Type B pancreatic cell (in vitro differentiated cells): ENCODE measurements around the gene CDH12. TPM values are rescaled to one million over a fixed set of nuclear protein-coding genes. Genes with fewer than 3 reads are reported as not detected.

Experiments
- DNase-seq: peaks from one replicate; pipeline ENCODE4 v3.0.0; 2021; ENCODE audit warnings: mixed read lengths; ENCODE audit not compliant: unreplicated experiment; ENCODE audit errors: extremely low spot score
- H3K27ac Mint-ChIP-seq: 2 replicates; pipeline ENCODE4 v1.8.0; 2021; ENCODE audit warnings: mild to moderate bottlenecking, mixed read lengths
- H3K27me3 Mint-ChIP-seq: 2 replicates; pipeline ENCODE4 v1.8.0; 2021; ENCODE audit warnings: mixed read lengths
- H3K36me3 Mint-ChIP-seq: 2 replicates; pipeline ENCODE4 v1.8.0; 2021; ENCODE audit warnings: mixed read lengths
- H3K4me1 Mint-ChIP-seq: one replicate; pipeline ENCODE4 v1.8.0; 2021; ENCODE audit warnings: mixed read lengths; ENCODE audit not compliant: unreplicated experiment
- H3K4me3 Mint-ChIP-seq: 2 replicates; pipeline ENCODE4 v1.8.0; 2021; ENCODE audit warnings: mild to moderate bottlenecking, mixed read lengths
- H3K9me3 Mint-ChIP-seq: 2 replicates; pipeline ENCODE4 v1.8.0; 2021; ENCODE audit warnings: mixed read lengths
- total RNA-seq: library from RNA; stranded (reverse); gene quantifications from 2 replicates; pipeline ENCODE4 v1.2.1, GENCODE V29; 2021; ENCODE audit warnings: low replicate concordance
- TF ChIP-seq, protein P1 (sequence below): fragments of 200-600 bp; sonication (generic); conservative IDR thresholded peaks from 2 replicates; pipeline ENCODE4 v1.5.0; 2021; ENCODE audit warnings: antibody characterized with exemption, mild to moderate bottlenecking

CDH12 gene
- total RNA-seq, 1 donor from 2014 or later, result 10.2 TPM

DNA sequence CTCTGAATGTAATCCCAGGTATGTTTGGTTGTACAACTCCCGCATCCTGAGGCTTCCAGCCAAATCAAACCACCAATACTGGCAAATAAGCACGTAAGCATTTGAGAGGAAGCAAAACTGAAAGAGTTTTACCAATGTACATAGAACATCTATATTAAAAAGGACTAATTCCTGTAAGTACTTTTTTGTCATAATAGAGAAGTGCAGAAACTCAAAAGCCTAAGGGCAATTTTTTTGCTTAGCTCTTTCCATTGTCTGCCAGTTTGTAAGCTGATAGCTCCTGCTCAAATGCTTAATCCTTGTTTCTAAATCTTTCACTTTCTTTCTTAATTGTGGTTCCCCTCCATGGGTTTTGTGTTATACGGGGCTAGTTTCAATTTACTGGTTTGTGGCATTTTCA is 1151.8 kb downstream of the CDH12 start:
- no peaks in the 10 kb centered on the region for H3K36me3 Mint-ChIP-seq
- no peak for DNase-seq
- H3K4me1 Mint-ChIP-seq, result peaks cover 4% of the 10 kb centered on the region
- H3K27ac Mint-ChIP-seq, result no peak overlapping the region
- no peaks in the 10 kb centered on the region for H3K27me3 Mint-ChIP-seq
- H3K9me3 Mint-ChIP-seq, result peaks cover 4% of the 10 kb centered on the region
- TF ChIP-seq, protein P1, sequence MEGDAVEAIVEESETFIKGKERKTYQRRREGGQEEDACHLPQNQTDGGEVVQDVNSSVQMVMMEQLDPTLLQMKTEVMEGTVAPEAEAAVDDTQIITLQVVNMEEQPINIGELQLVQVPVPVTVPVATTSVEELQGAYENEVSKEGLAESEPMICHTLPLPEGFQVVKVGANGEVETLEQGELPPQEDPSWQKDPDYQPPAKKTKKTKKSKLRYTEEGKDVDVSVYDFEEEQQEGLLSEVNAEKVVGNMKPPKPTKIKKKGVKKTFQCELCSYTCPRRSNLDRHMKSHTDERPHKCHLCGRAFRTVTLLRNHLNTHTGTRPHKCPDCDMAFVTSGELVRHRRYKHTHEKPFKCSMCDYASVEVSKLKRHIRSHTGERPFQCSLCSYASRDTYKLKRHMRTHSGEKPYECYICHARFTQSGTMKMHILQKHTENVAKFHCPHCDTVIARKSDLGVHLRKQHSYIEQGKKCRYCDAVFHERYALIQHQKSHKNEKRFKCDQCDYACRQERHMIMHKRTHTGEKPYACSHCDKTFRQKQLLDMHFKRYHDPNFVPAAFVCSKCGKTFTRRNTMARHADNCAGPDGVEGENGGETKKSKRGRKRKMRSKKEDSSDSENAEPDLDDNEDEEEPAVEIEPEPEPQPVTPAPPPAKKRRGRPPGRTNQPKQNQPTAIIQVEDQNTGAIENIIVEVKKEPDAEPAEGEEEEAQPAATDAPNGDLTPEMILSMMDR, result no peak
- no peak overlapping the region for H3K4me3 Mint-ChIP-seq
